PFSK-1 (cell line): Measurements from ENCODE around the gene IFI44.

ENCODE experiments used
- FOXP2 ChIP-seq: optimal IDR thresholded peaks from 2 replicates; pipeline ENCODE3; 2011; ENCODE audit warnings: borderline replicate concordance, control low read depth, inconsistent platforms; ENCODE audit not compliant: insufficient read depth; ENCODE audit errors: extremely low read length, extremely low read depth
- POLR2AphosphoS5 ChIP-seq: IDR thresholded peaks from 2 replicates; pipeline ENCODE4 v1.6.1; 2012; ENCODE audit warnings: low read depth, mild to moderate bottlenecking, control low read depth, low read length, moderate library complexity
- REST ChIP-seq, 2 experiments: IDR thresholded peaks; 2 replicates each; pipeline versions ENCODE4 v1.6.1 to v1.8.0; 2011 to 2012; ENCODE audit warnings: low read depth in 2 of 2, low read length in 2 of 2, control low read depth in 1 of 2, inconsistent platforms in 1 of 2, mild to moderate bottlenecking in 1 of 2, moderate library complexity in 1 of 2; ENCODE audit not compliant: insufficient read depth in 1 of 2
- SIN3A ChIP-seq: IDR thresholded peaks from 2 replicates; pipeline ENCODE4 v1.6.1; 2012; ENCODE audit warnings: mild to moderate bottlenecking, low read length, moderate library complexity, borderline replicate concordance; ENCODE audit not compliant: insufficient read depth
- TAF1 ChIP-seq: IDR thresholded peaks from 2 replicates; pipeline ENCODE4 v1.6.1; 2012; ENCODE audit warnings: low read length, control low read depth, borderline replicate concordance; ENCODE audit not compliant: insufficient read depth

IFI44 gene

GRCh38 chr1:78687914-78688313 is 38.3 kb downstream of the IFI44 start:
- TF ChIP-seq SIN3A (no peak), REST (IDR thresholded peaks at IDR 0.05; ENCODE audit: insufficient read depth in 1 of 2, low read depth in 2 of 2, low read length in 2 of 2) (no peak), FOXP2 (no peak), POLR2AphosphoS5 (no peak)

- TF ChIP-seq REST (IDR thresholded peaks at IDR 0.05; ENCODE audit: insufficient read depth in 1 of 2, low read depth in 2 of 2, low read length in 2 of 2) (no peak), POLR2AphosphoS5 (no peak), SIN3A (no peak), TAF1 (no peak)
These were observed 39.1 kb downstream of the IFI44 start for GRCh38 chr1:78688697-78689096.

GRCh38 chr1:78690516-78690915 is 40.9 kb downstream of the IFI44 start:
- TF ChIP-seq SIN3A (no peak), TAF1 (no peak), FOXP2 (no peak), REST (IDR thresholded peaks at IDR 0.05; ENCODE audit: insufficient read depth in 1 of 2, low read depth in 2 of 2, low read length in 2 of 2) (no peak), POLR2AphosphoS5 (no peak)

- TF ChIP-seq REST (IDR thresholded peaks at IDR 0.05; ENCODE audit: insufficient read depth in 1 of 2, low read depth in 2 of 2, low read length in 2 of 2) (no peak), SIN3A (no peak), TAF1 (no peak), POLR2AphosphoS5 (no peak), FOXP2 (no peak)
These were observed 42.5 kb downstream of the IFI44 start for GRCh38 chr1:78691995-78692747.

- TF ChIP-seq TAF1 (no peak), REST (IDR thresholded peaks at IDR 0.05; ENCODE audit: insufficient read depth in 1 of 2, low read depth in 2 of 2, low read length in 2 of 2) (no peak), POLR2AphosphoS5 (no peak), FOXP2 (no peak), SIN3A (no peak)
These were observed 50.2 kb downstream of the IFI44 start for GRCh38 chr1:78699813-78700212.
